ENCODE data around the gene FGGY. TPM values are rescaled to one million over a fixed set of nuclear protein-coding genes. Genes with fewer than 3 reads are reported as not detected.

Gene FGGY
- total RNA-seq, 1 experiment from 2014 or later: 12.0 TPM

- DNase-seq (ENCODE audit: low spot score): peak; percentile 21
- CTCF ChIA-PET: interaction anchor here (0.7 to 1.2 kb wide), 4 partner anchors 11 to 1200 kb away, joined by 3 to 6 read pairs (median 4); partner anchors contain the start of gene TACSTD2
- no peaks in the 10 kb centered on the region for H3K27me3 Mint-ChIP-seq (ENCODE audit: low read depth)
Observed at GRCh38 chr1:59776960-59777852, 480.3 kb downstream of the FGGY start.

DNA sequence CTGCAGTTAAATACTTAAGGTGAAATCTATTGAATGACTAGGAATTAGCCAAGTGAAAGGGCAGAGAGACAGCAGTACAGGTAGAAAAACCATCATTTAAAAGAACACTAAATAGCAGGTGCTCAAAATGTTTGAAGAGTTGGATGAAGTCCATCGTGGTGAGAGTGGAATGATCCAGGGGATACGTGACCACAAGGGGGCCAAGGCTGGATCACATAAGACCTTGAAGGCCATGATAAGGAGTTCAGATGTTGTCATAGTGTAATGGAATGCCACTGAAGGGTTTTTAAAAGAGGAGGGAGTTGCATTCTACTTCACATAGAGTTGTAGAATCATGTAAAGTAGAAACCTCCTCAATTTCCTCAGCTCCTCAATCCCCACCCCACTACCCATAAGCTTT lies 483.1 kb downstream of the FGGY start:
- Mint-ChIP-seq H3K4me3 (no peak overlapping the region), H3K36me3 (no peaks in the 10 kb centered on the region), H3K4me1 (no peaks in the 10 kb centered on the region), H3K9me3 (no peaks in the 10 kb centered on the region), H3K27ac (no peak overlapping the region), H3K27me3 (ENCODE audit: low read depth) (no peaks in the 10 kb centered on the region)
- CTCF ChIA-PET: interaction anchor here (1.2 to 2.7 kb wide), 3 partner anchors 12 to 167 kb away, joined by 3 to 14 read pairs (median 3); no protein-coding TSS in a partner anchor
- POLR2A ChIA-PET: no interaction called here
- ATAC-seq: peak; percentile 74
- TF ChIP-seq ZNF396 (CRISPR knock-in tag; IDR thresholded peaks at IDR 0.05; ENCODE audit: borderline replicate concordance): no peak
- TF ChIP-seq, protein P1, sequence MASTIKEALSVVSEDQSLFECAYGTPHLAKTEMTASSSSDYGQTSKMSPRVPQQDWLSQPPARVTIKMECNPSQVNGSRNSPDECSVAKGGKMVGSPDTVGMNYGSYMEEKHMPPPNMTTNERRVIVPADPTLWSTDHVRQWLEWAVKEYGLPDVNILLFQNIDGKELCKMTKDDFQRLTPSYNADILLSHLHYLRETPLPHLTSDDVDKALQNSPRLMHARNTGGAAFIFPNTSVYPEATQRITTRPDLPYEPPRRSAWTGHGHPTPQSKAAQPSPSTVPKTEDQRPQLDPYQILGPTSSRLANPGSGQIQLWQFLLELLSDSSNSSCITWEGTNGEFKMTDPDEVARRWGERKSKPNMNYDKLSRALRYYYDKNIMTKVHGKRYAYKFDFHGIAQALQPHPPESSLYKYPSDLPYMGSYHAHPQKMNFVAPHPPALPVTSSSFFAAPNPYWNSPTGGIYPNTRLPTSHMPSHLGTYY (CRISPR knock-in tag; IDR thresholded peaks at IDR 0.05): no peak
- no peak for TF ChIP-seq STAT6 (CRISPR knock-in tag; conservative IDR thresholded peaks at IDR 0.05; ENCODE audit: low read depth)
- no peak for TF ChIP-seq FOXP4 (CRISPR knock-in tag; IDR thresholded peaks at IDR 0.05)
- TF ChIP-seq, protein P2, sequence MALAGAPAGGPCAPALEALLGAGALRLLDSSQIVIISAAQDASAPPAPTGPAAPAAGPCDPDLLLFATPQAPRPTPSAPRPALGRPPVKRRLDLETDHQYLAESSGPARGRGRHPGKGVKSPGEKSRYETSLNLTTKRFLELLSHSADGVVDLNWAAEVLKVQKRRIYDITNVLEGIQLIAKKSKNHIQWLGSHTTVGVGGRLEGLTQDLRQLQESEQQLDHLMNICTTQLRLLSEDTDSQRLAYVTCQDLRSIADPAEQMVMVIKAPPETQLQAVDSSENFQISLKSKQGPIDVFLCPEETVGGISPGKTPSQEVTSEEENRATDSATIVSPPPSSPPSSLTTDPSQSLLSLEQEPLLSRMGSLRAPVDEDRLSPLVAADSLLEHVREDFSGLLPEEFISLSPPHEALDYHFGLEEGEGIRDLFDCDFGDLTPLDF (CRISPR knock-in tag; IDR thresholded peaks at IDR 0.05): no peak
- no peak for TF ChIP-seq MLX (CRISPR knock-in tag; IDR thresholded peaks at IDR 0.05)
- no peak for TF ChIP-seq CREB1 (CRISPR knock-in tag; IDR thresholded peaks at IDR 0.05)
- TF ChIP-seq ATF1 (CRISPR knock-in tag; IDR thresholded peaks at IDR 0.05): no peak
- no peak for TF ChIP-seq ZNF671 (CRISPR knock-in tag; IDR thresholded peaks at IDR 0.05)
- DNase-seq (ENCODE audit: low spot score): peak; percentile 14

More at GRCh38 chr1:59776960-59777852, 480.3 kb downstream of the FGGY start:
- POLR2A ChIA-PET: no interaction called here
- no peaks in the 10 kb centered on the region for H3K9me3 Mint-ChIP-seq
- no peak overlapping the region for H3K4me3 Mint-ChIP-seq
- H3K36me3 Mint-ChIP-seq: no peaks in the 10 kb centered on the region
- TF ChIP-seq, protein P2 (CRISPR knock-in tag; IDR thresholded peaks at IDR 0.05): no peak
- no peak for TF ChIP-seq ZNF121 (CRISPR knock-in tag; IDR thresholded peaks at IDR 0.05)
- no peak for TF ChIP-seq ZNF671 (CRISPR knock-in tag; IDR thresholded peaks at IDR 0.05)
- no peak overlapping the region for H3K27ac Mint-ChIP-seq
- H3K4me1 Mint-ChIP-seq: no peaks in the 10 kb centered on the region
- peak; percentile 82 for ATAC-seq

DNA sequence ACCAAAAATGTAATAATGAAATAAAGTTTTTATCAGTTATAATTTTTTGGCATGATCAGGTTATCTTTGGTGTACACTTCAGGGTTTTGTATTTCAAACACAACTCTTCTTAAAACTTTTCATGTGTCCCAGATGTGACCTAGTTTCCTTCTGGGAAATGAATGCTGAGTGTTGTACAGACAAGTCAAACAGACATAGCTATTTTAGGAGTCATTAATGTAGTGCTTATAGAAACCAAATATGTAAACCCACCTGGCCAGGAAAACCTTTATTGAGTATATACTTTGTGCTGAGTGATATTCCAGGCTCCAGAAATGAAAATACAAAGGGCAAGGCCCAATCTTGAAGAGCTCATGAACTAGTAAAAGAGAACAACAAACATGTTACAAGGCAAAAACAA lies 491.9 kb downstream of the FGGY start:
- Mint-ChIP-seq H3K27ac (no peak overlapping the region), H3K4me3 (no peak overlapping the region), H3K9me3 (peaks cover 47% of the 10 kb centered on the region), H3K36me3 (peaks cover 22% of the 10 kb centered on the region), H3K27me3 (ENCODE audit: low read depth) (no peaks in the 10 kb centered on the region), H3K4me1 (no peaks in the 10 kb centered on the region)
- CTCF ChIA-PET: no interaction called here
- ATAC-seq (no peak), DNase-seq (ENCODE audit: low spot score) (no peak)
- POLR2A ChIA-PET: no interaction called here
- TF ChIP-seq ZNF232 (CRISPR knock-in tag; IDR thresholded peaks at IDR 0.05) (no peak), ZNF512 (CRISPR knock-in tag; IDR thresholded peaks at IDR 0.05; ENCODE audit: borderline replicate concordance) (no peak), TP53 (CRISPR knock-in tag; IDR thresholded peaks at IDR 0.05) (no peak), SMAD3 (CRISPR knock-in tag; IDR thresholded peaks at IDR 0.05; ENCODE audit: borderline replicate concordance) (no peak), KAT7 (CRISPR knock-in tag; IDR thresholded peaks at IDR 0.05; ENCODE audit: borderline replicate concordance) (no peak)
- TF ChIP-seq, protein P3, sequence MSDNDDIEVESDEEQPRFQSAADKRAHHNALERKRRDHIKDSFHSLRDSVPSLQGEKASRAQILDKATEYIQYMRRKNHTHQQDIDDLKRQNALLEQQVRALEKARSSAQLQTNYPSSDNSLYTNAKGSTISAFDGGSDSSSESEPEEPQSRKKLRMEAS (CRISPR knock-in tag; IDR thresholded peaks at IDR 0.05): no peak

Measured in WTC11 (cell line).